Mucosa of descending colon (tissue), 3 donors: ENCODE results near the gene ENKUR. TPM values are rescaled to one million over a fixed set of nuclear protein-coding genes. Genes with fewer than 3 reads are reported as not detected.

Source experiments
- ATAC-seq: fragments of 200-7000 bp; cut with Tn5 transposase; one replicate; pipeline ENCODE4 v1.9.1; 2020; ENCODE audit warnings: mild to moderate bottlenecking, moderate library complexity
- DNase-seq, 3 donors: peaks; one replicate each; pipeline ENCODE4 v3.0.0-alpha.2; 2020
- H3K36me3 ChIP-seq: fragments of 200-600 bp; one replicate; pipeline ENCODE4 v1.8.0; 2021; ENCODE audit warnings: low read depth, mild to moderate bottlenecking
- H3K4me1 ChIP-seq: fragments of 200-600 bp; one replicate; pipeline ENCODE4 v1.8.0; 2021; ENCODE audit warnings: low read depth, mild to moderate bottlenecking
- H3K4me3 ChIP-seq: fragments of 200-600 bp; one replicate; pipeline ENCODE4 v1.8.0; 2021; ENCODE audit warnings: mild to moderate bottlenecking
- H3K9me3 ChIP-seq: fragments of 200-600 bp; one replicate; pipeline ENCODE4 v1.8.0; 2021; ENCODE audit warnings: mild to moderate bottlenecking
- CTCF ChIP-seq: fragments of 200-600 bp; IDR thresholded peaks from one replicate; pipeline ENCODE4 v1.8.0; 2022; ENCODE audit warnings: antibody characterized with exemption, mild to moderate bottlenecking
- intact Hi-C, 2 donors: fragments of 100-400 bp; cut with DNase I in 1 of 2; cut with micrococcal nuclease in 1 of 2; formaldehyde crosslinking; loops; one replicate each; pipeline versions ENCODE4 v1.11.0 to v1.11.1; 2022; cut with DNase I, micrococcal nuclease
- total RNA-seq, 3 donors: library from RNA; stranded (reverse); fragmentation: NEBNext Ultra II Directional in 2 of 3; extraction: Animal tissue kit (Norgen Biotek cat#: 25700) in 2 of 3; gene quantifications; one replicate each; pipeline versions ENCODE4 v1.2.1 to v1.2.4, GENCODE V29; 2021 to 2023
- donor health status: DM: no; HTN: no; CAD: no; lungs with moderate emphysema.
- donor health status: DM: no; HTN: no; CAD: no.
- donor health status: DM: no; HTN: yes; CAD: no.

Gene ENKUR
- total RNA-seq, 3 donors from 2014 or later = 0.32 to 0.98 (median 0.77) TPM

GRCh38 chr10:24944512-24945255 is 71.3 kb downstream of the ENKUR start:
- intact Hi-C loops = no loop called here
- peak; percentile 99 for ATAC-seq
- DNase-seq = peak; percentile 60 to 66 (median 64)

GRCh38 chr10:24938525-24938924 is 77.4 kb downstream of the ENKUR start:
- intact Hi-C loops = no loop called here
- Histone ChIP-seq H3K9me3 (no peaks in the 10 kb centered on the region), H3K4me3 (no peak overlapping the region), H3K36me3 (no peaks in the 10 kb centered on the region), H3K4me1 (no peaks in the 10 kb centered on the region)
- TF ChIP-seq CTCF = no peak
- DNase-seq = no peak
- ATAC-seq = no peak

More at GRCh38 chr10:24944512-24945255, 71.3 kb downstream of the ENKUR start:
- TF ChIP-seq CTCF = no peak
- Histone ChIP-seq H3K4me1 (no peaks in the 10 kb centered on the region), H3K36me3 (no peaks in the 10 kb centered on the region), H3K4me3 (no peak overlapping the region), H3K9me3 (no peaks in the 10 kb centered on the region)

- no peak for DNase-seq
- intact Hi-C loops = no loop called here
- Histone ChIP-seq H3K9me3 (no peaks in the 10 kb centered on the region), H3K4me1 (no peaks in the 10 kb centered on the region), H3K36me3 (no peaks in the 10 kb centered on the region), H3K4me3 (no peak overlapping the region)
- no peak for TF ChIP-seq CTCF
- no peak for ATAC-seq
Measured at GRCh38 chr10:24938076-24938475, 77.9 kb downstream of the ENKUR start.

GRCh38 chr10:24935504-24936292 is 80.3 kb downstream of the ENKUR start:
- Histone ChIP-seq H3K4me3 (no peak overlapping the region), H3K4me1 (no peaks in the 10 kb centered on the region), H3K36me3 (no peaks in the 10 kb centered on the region), H3K9me3 (no peaks in the 10 kb centered on the region)
- intact Hi-C loops = no loop called here
- TF ChIP-seq CTCF = no peak
- DNase-seq (no peak), ATAC-seq (peak; percentile 64)

Other genes starting within 250 kb of the ENKUR start
- 10 to 100 TPM in 1 of 3 donors, 1 to 10 TPM in 2; 6.1 to 11.9 (median 6.9) TPM for gene PRTFDC1, start 63.6 kb downstream of the ENKUR start, total RNA-seq
- gene THNSL1, start 454 bp upstream of the ENKUR start, total RNA-seq = 1 to 10 TPM; 2.2 to 3.7 (median 3.2) TPM
- gene GPR158, start 158.8 kb upstream of the ENKUR start, total RNA-seq = under 1 TPM; 0.20 to 0.51 (median 0.24) TPM